ENCODE data around the gene SLF2. TPM values are rescaled to one million over a fixed set of nuclear protein-coding genes. Genes with fewer than 3 reads are reported as not detected.
"Not testable (repeated sequence)": the region's sequence is repeated elsewhere in the genome, so short reads cannot be mapped to it uniquely, and the experiment has no call there.

Gene SLF2
- total RNA-seq, 1 experiment from 2014 or later, result 50.1 TPM

- DNase-seq (ENCODE audit: low read depth in 1 of 2, low spot score in 2 of 2), result no peak
- peak overlapping the region; percentile 19; the same call in 1 of the 2 replicates for H3K27ac ChIP-seq
- H3K4me3 ChIP-seq, result no peak overlapping the region
Measured at GRCh38 chr10:100883312-100883821, 29.4 kb upstream of the SLF2 start.

GRCh38 chr10:100885611-100886010 is 27.2 kb upstream of the SLF2 start:
- H3K9me3 ChIP-seq (replicated peaks); H3K27ac ChIP-seq; H3K4me3 ChIP-seq; DNase-seq (ENCODE audit: low read depth in 1 of 2, low spot score in 2 of 2); H3K27me3 ChIP-seq (replicated peaks); H3K36me3 ChIP-seq: not testable (repeated sequence)
- peaks cover 41% of the 10 kb centered on the region for H3K4me1 ChIP-seq (replicated peaks)

More at GRCh38 chr10:100883312-100883821, 29.4 kb upstream of the SLF2 start:
- Histone ChIP-seq H3K36me3 (no peaks in the 10 kb centered on the region), H3K4me1 (replicated peaks) (peaks cover 32% of the 10 kb centered on the region), H3K27me3 (replicated peaks) (no peaks in the 10 kb centered on the region), H3K9me3 (replicated peaks) (no peaks in the 10 kb centered on the region)

DNA sequence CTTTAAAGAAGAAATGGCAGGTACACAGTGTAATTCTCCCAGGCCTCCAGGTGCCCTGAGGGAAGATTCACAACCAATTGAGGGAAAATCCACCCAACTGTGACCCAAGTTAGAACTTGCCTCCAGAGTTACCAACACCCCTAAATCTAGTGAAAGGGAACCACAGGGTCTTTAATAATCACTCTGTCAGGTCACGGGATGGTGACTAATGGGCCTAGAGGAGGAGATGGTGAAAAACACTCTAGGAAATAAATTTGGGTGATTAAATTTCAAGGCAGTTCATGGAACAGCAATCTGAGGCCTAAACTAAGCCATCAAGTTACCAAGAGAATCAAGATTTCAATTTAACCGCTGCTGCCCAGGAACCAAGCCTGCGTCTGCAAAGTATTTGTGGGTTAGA is 26.7 kb upstream of the SLF2 start:
- H3K27ac ChIP-seq, result no peak overlapping the region
- DNase-seq (ENCODE audit: low read depth in 1 of 2, low spot score in 2 of 2), result no peak
- H3K27me3 ChIP-seq (replicated peaks), result no peaks in the 10 kb centered on the region
- H3K36me3 ChIP-seq, result no peaks in the 10 kb centered on the region
- H3K4me1 ChIP-seq (replicated peaks), result peaks cover 41% of the 10 kb centered on the region
- H3K9me3 ChIP-seq (replicated peaks), result no peaks in the 10 kb centered on the region
- no peak overlapping the region for H3K4me3 ChIP-seq

DNA sequence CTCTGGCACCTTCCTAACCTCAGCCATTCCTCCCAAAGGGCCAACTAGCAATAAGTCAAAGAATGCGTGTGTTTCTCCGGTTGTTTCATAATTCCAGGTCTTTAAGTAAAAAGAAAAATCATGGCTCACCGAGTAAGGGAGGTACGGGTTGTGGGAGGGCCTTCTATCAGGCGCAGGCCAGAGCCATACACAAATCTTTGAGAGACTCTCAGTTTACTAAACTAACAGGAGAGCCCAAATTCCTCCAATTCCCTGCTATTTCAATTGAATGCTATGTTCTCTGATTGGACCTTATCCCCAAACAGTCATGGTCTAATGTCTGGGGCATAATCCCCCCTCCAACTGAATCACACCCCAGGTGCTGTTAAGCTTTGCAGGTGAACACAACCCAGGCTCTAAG is 26.2 kb upstream of the SLF2 start:
- Histone ChIP-seq H3K27me3 (replicated peaks) (no peaks in the 10 kb centered on the region), H3K27ac (no peak overlapping the region), H3K4me1 (replicated peaks) (peaks cover 43% of the 10 kb centered on the region), H3K4me3 (no peak overlapping the region), H3K36me3 (no peaks in the 10 kb centered on the region), H3K9me3 (replicated peaks) (no peaks in the 10 kb centered on the region)
- peak in 1 of 2 experiments; percentile 7 for DNase-seq (ENCODE audit: low read depth in 1 of 2, low spot score in 2 of 2)

DNA sequence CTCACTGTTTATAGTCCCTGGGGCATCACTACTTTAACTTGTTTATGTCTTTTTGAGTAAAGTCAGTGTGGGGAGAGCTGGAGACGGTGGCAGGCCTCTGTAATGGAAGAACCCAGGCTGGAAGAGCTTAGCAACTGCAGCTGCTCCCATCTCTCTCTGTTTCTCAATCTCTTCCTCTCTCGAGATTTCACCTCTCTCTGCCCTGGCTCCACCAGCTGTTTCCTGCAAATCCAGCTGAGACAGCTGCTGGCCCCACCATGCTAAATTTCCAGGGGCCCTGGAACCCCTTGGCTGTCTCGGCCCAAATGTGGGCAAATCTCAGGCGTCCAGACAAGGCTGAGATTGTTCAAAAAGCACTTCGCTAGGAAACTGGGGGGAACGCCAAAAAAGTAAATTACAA is 25.8 kb upstream of the SLF2 start:
- no peaks in the 10 kb centered on the region for H3K27me3 ChIP-seq (replicated peaks)
- H3K27ac ChIP-seq, result no peak overlapping the region
- peak in 1 of 2 experiments; percentile 26 for DNase-seq (ENCODE audit: low read depth in 1 of 2, low spot score in 2 of 2)
- no peaks in the 10 kb centered on the region for H3K9me3 ChIP-seq (replicated peaks)
- no peaks in the 10 kb centered on the region for H3K36me3 ChIP-seq
- H3K4me3 ChIP-seq, result no peak overlapping the region
- H3K4me1 ChIP-seq (replicated peaks), result peaks cover 41% of the 10 kb centered on the region

GRCh38 chr10:100887761-100888296 is 24.9 kb upstream of the SLF2 start:
- Histone ChIP-seq H3K36me3 (no peaks in the 10 kb centered on the region), H3K27me3 (replicated peaks) (no peaks in the 10 kb centered on the region), H3K4me1 (replicated peaks) (peaks cover 32% of the 10 kb centered on the region), H3K9me3 (replicated peaks) (no peaks in the 10 kb centered on the region), H3K27ac (no peak overlapping the region), H3K4me3 (no peak overlapping the region)
- peak in 1 of 2 experiments; percentile 25 for DNase-seq (ENCODE audit: low read depth in 1 of 2, low spot score in 2 of 2)

DNA sequence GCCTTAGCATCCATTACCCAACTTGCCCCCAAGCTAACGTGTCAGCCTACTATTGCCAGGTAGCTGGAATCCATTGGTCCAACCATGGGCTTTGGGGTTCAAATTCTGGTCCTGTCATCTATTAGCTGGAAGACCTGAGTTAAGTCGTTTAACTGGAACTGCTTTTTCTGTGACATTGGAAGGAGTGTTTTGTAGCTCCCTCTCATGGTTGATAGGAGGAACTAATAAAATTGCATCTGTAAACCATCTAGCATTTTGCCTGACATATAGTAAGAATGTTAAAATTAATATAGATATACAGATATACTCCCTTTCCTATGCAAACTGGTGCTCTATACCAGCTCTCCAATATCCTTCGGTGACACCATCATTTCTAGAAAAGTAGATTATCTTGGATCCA is 23.8 kb upstream of the SLF2 start:
- Histone ChIP-seq H3K27me3 (replicated peaks) (no peaks in the 10 kb centered on the region), H3K9me3 (replicated peaks) (no peaks in the 10 kb centered on the region), H3K27ac (no peak overlapping the region), H3K36me3 (no peaks in the 10 kb centered on the region), H3K4me3 (no peak overlapping the region), H3K4me1 (replicated peaks) (peaks cover 26% of the 10 kb centered on the region)
- no peak for DNase-seq (ENCODE audit: low read depth in 1 of 2, low spot score in 2 of 2)

GRCh38 chr10:100889546-100889945 is 23.2 kb upstream of the SLF2 start:
- no peaks in the 10 kb centered on the region for H3K9me3 ChIP-seq (replicated peaks)
- peak overlapping the region; percentile 92 for H3K27ac ChIP-seq
- no peaks in the 10 kb centered on the region for H3K36me3 ChIP-seq
- H3K27me3 ChIP-seq (replicated peaks), result no peaks in the 10 kb centered on the region
- H3K4me3 ChIP-seq, result no peak overlapping the region
- peaks cover 26% of the 10 kb centered on the region for H3K4me1 ChIP-seq (replicated peaks)
- DNase-seq (ENCODE audit: low read depth in 1 of 2, low spot score in 2 of 2), result peak in 1 of 2 experiments; percentile 26

- Histone ChIP-seq H3K36me3 (no peaks in the 10 kb centered on the region), H3K27ac (peak overlapping the region; percentile 92), H3K27me3 (replicated peaks) (no peaks in the 10 kb centered on the region), H3K4me1 (replicated peaks) (peaks cover 26% of the 10 kb centered on the region), H3K9me3 (replicated peaks) (no peaks in the 10 kb centered on the region), H3K4me3 (no peak overlapping the region)
- no peak for DNase-seq (ENCODE audit: low read depth in 1 of 2, low spot score in 2 of 2)
Measured at GRCh38 chr10:100890141-100890672, 22.6 kb upstream of the SLF2 start.

GRCh38 chr10:100890673-100891317 is 22.0 kb upstream of the SLF2 start:
- peak overlapping the region; percentile 92 for H3K27ac ChIP-seq
- no peaks in the 10 kb centered on the region for H3K9me3 ChIP-seq (replicated peaks)
- H3K27me3 ChIP-seq (replicated peaks), result no peaks in the 10 kb centered on the region
- no peak overlapping the region for H3K4me3 ChIP-seq
- peak; percentile 89 to 94 for DNase-seq (ENCODE audit: low read depth in 1 of 2, low spot score in 2 of 2)
- H3K36me3 ChIP-seq, result no peaks in the 10 kb centered on the region
- H3K4me1 ChIP-seq (replicated peaks), result peaks cover 26% of the 10 kb centered on the region

GRCh38 chr10:100894033-100894432 is 18.7 kb upstream of the SLF2 start:
- Histone ChIP-seq H3K4me3 (no peak overlapping the region), H3K9me3 (replicated peaks) (no peaks in the 10 kb centered on the region), H3K27ac (no peak overlapping the region), H3K27me3 (replicated peaks) (no peaks in the 10 kb centered on the region), H3K4me1 (replicated peaks) (peaks cover 40% of the 10 kb centered on the region), H3K36me3 (no peaks in the 10 kb centered on the region)
- no peak for DNase-seq (ENCODE audit: low read depth in 1 of 2, low spot score in 2 of 2)

DNA sequence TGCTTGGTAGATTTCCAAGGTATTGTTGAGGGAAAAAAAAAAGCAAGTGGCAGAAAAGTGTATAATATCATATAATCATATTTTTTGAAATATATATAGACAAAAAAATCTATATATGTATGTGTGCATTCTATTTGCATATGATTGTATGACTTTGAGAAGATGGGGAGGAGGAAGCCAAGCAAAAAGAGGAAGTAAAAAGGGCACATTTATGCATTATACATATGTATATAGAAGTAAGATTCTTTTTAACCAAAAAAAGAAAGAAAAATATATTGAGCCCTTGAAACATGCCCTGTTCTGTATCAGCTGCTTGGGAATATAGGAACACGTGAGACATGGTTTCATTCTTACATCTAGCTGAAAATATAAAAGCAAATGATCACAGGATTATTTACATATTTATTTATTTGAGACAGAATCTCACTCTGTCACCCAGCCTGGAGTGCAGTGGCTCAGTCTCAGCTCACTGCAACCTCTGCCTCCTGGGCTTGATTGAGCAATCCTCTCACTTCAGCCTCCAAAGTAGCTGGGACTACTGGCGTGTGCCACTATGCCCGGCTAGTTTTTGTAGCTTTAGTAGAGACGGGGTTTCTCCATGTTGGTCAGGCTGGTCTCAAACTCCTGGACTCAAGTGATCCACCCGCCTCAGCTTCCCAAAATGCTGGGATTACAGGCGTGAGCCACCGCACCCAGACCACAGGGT is 18.0 kb upstream of the SLF2 start:
- Histone ChIP-seq H3K4me3 (no peak overlapping the region), H3K9me3 (replicated peaks) (no peaks in the 10 kb centered on the region), H3K27ac (no peak overlapping the region), H3K27me3 (replicated peaks) (no peaks in the 10 kb centered on the region), H3K4me1 (replicated peaks) (peaks cover 34% of the 10 kb centered on the region), H3K36me3 (no peaks in the 10 kb centered on the region)
- no peak for DNase-seq (ENCODE audit: low read depth in 1 of 2, low spot score in 2 of 2)

- Histone ChIP-seq H3K9me3 (replicated peaks) (no peaks in the 10 kb centered on the region), H3K27ac (no peak overlapping the region), H3K27me3 (replicated peaks) (no peaks in the 10 kb centered on the region), H3K4me1 (replicated peaks) (peaks cover 28% of the 10 kb centered on the region), H3K4me3 (no peak overlapping the region), H3K36me3 (no peaks in the 10 kb centered on the region)
- DNase-seq (ENCODE audit: low read depth in 1 of 2, low spot score in 2 of 2), result no peak
Measured at GRCh38 chr10:100895346-100895745, 17.4 kb upstream of the SLF2 start.

DNA sequence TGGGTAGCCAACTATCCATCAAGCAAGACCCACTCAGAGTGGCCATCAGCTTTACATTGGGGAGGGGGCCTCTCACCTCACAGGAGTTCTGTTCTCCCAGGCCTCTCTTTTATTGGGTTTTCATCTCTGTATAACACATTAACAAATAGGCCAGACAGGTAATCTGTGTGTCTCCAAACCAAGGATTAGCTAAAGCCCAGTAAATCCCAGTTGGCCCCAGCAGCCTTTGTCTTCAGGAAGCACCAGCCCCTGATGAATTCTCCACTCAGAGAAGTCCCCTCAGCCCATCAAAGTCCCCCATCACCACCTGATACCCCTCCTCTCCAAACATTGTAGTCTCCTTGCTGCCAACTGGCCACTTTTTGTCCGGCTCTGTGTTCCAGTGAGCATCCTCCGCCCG is 16.9 kb upstream of the SLF2 start:
- Histone ChIP-seq H3K27ac (no peak overlapping the region), H3K27me3 (replicated peaks) (no peaks in the 10 kb centered on the region), H3K36me3 (no peaks in the 10 kb centered on the region), H3K9me3 (replicated peaks) (no peaks in the 10 kb centered on the region), H3K4me3 (no peak overlapping the region), H3K4me1 (replicated peaks) (peaks cover 23% of the 10 kb centered on the region)
- DNase-seq (ENCODE audit: low read depth in 1 of 2, low spot score in 2 of 2), result no peak
